A549 (cell line): Measurements from ENCODE around the gene MIOX. TPM values are rescaled to one million over a fixed set of nuclear protein-coding genes. Genes with fewer than 3 reads are reported as not detected.

ENCODE experiments used
- ATAC-seq, 2 experiments: fragments of 200-7000 bp in 1 of 2; fragments of >200 bp in 1 of 2; cut with Nextera tagmentation in 1 of 2; cut with Tn5 transposase in 1 of 2; 3 replicates each; pipeline versions ENCODE4 v1.8.0 to v1.9.1; 2018 to 2020; ENCODE audit warnings: mild to moderate bottlenecking in 1 of 2, moderate library complexity in 1 of 2
- CTCF ChIA-PET: fragments of 300-600 bp; sonication (Branson Sonifier 250); formaldehyde crosslinking; extraction: SDS; loops from one replicate; lab custom pipeline; 2021; ENCODE audit warnings: antibody characterized with exemption, inconsistent platforms; lab: Yijun Ruan, JAX
- POLR2A ChIA-PET: fragments of 350-600 bp; formaldehyde crosslinking; extraction: SDS; loops from one replicate; lab custom pipeline; 2021; ENCODE audit warnings: antibody characterized with exemption, inconsistent platforms; lab: Yijun Ruan, JAX
- DNase-seq, 2 experiments: peaks; one replicate each; pipeline versions ENCODE4 v3.0.0 to v3.0.0-alpha.2; 2011 to 2016; ENCODE audit warnings: low read depth in 1 of 2, low spot score in 1 of 2
- FAIRE-seq: peaks from 2 replicates; lab custom pipeline; 2011; peaks lifted over from hg19 to GRCh38; lab: Jason Lieb, UNC
- H3K27ac ChIP-seq, 2 experiments: fragments of >200 bp; sonication (Bioruptor Twin); formaldehyde crosslinking; 3 replicates each; pipeline ENCODE4 v1.5.1; 2016 to 2017
- H3K4me1 ChIP-seq: fragments of >200 bp; sonication (Bioruptor Twin); formaldehyde crosslinking; 3 replicates; pipeline ENCODE4 v1.6.1; 2016
- H3K4me2 ChIP-seq: fragments of >200 bp; sonication (Bioruptor Twin); formaldehyde crosslinking; 3 replicates; pipeline ENCODE4 v1.6.1; 2016
- H3K4me3 ChIP-seq: fragments of >200 bp; sonication (Bioruptor Twin); formaldehyde crosslinking; 3 replicates; pipeline ENCODE4 v1.5.1; 2016
- H3K9me3 ChIP-seq: fragments of >200 bp; sonication (Bioruptor Twin); formaldehyde crosslinking; 3 replicates; pipeline ENCODE4 v1.6.1; 2016
- BCL3 ChIP-seq: fragments of >200 bp; sonication (Bioruptor Twin); formaldehyde crosslinking; IDR thresholded peaks from 3 replicates; pipeline ENCODE4 v1.6.1; 2016
- CBX2 ChIP-seq: fragments of 200-600 bp; sonication (generic); IDR thresholded peaks from 2 replicates; pipeline ENCODE4 v1.6.1; 2016; ENCODE audit warnings: low read depth, mild to moderate bottlenecking, borderline replicate concordance
- EHF ChIP-seq: fragments of 250-450 bp; sonication (Bioruptor Pico); IDR thresholded peaks from 2 replicates; pipeline ENCODE4 v1.5.0; 2020; ENCODE audit warnings: mild to moderate bottlenecking
- EHMT2 ChIP-seq: fragments of 200-600 bp; sonication (generic); IDR thresholded peaks from 2 replicates; pipeline ENCODE4 v1.6.1; 2016; ENCODE audit warnings: antibody characterized with exemption, low read depth, mild to moderate bottlenecking, moderate library complexity
- FOSL2 ChIP-seq, 2 experiments: fragments of 450-650 bp in 1 of 2; fragments of >200 bp in 1 of 2; sonication (Bioruptor Twin) in 1 of 2; formaldehyde crosslinking; IDR thresholded peaks; 2 replicates each; pipeline versions ENCODE4 v1.5.0 to v1.6.1; 2016 to 2020; ENCODE audit warnings: mild to moderate bottlenecking in 1 of 2, moderate library complexity in 1 of 2
- FOXS1 ChIP-seq: fragments of 250-450 bp; sonication (Bioruptor Pico); IDR thresholded peaks from 2 replicates; pipeline ENCODE4 v1.5.0; 2020; ENCODE audit warnings: mild to moderate bottlenecking, moderate library complexity
- GATA3 ChIP-seq: IDR thresholded peaks from 2 replicates; pipeline ENCODE4 v1.6.1; 2012; ENCODE audit warnings: borderline replicate concordance
- HMGXB4 ChIP-seq: fragments of 250-450 bp; sonication (Bioruptor Pico); IDR thresholded peaks from 2 replicates; pipeline ENCODE4 v1.5.0; 2021; ENCODE audit warnings: mild to moderate bottlenecking, moderate library complexity, borderline replicate concordance
- HOXA7 ChIP-seq: fragments of 250-450 bp; sonication (Bioruptor Pico); IDR thresholded peaks from 2 replicates; pipeline ENCODE4 v1.5.0; 2020; ENCODE audit warnings: mild to moderate bottlenecking, moderate library complexity
- HOXB13 ChIP-seq: fragments of 250-450 bp; sonication (Bioruptor Pico); IDR thresholded peaks from 2 replicates; pipeline ENCODE4 v1.5.0; 2020; ENCODE audit warnings: low read depth, mild to moderate bottlenecking, moderate library complexity
- JUN ChIP-seq, 2 experiments: fragments of >200 bp; sonication (Bioruptor Twin); formaldehyde crosslinking; IDR thresholded peaks; 2 replicates in 1 of 2; 3 replicates in 1 of 2; pipeline ENCODE4 v1.6.1; 2016 to 2017
- JUNB ChIP-seq: fragments of >200 bp; sonication (Bioruptor Twin); formaldehyde crosslinking; IDR thresholded peaks from 2 replicates; pipeline ENCODE4 v1.6.1; 2016
- MAFK ChIP-seq: fragments of 450-650 bp; IDR thresholded peaks from 2 replicates; pipeline ENCODE4 v1.6.1; 2014; ENCODE audit not compliant: partially characterized antibody
- MAX ChIP-seq: IDR thresholded peaks from 2 replicates; pipeline ENCODE4 v1.6.1; 2012
- MYC ChIP-seq: IDR thresholded peaks from 2 replicates; pipeline ENCODE4 v1.6.1; 2012; ENCODE audit warnings: mild to moderate bottlenecking, inconsistent platforms, low read length, improper control_type of control experiment, borderline replicate concordance
- NFE2L2 ChIP-seq: fragments of 150-350 bp; conservative IDR thresholded peaks from 2 replicates; pipeline ENCODE4 v1.6.1; 2014; ENCODE audit warnings: low read length
- NPAS2 ChIP-seq: fragments of 250-450 bp; sonication (Bioruptor Pico); IDR thresholded peaks from 2 replicates; pipeline ENCODE4 v1.8.0; 2022; ENCODE audit warnings: mild to moderate bottlenecking, moderate library complexity, borderline replicate concordance
- POLR2A ChIP-seq: IDR thresholded peaks from 2 replicates; pipeline ENCODE4 v1.6.1; 2012; ENCODE audit warnings: mild to moderate bottlenecking, low read length
- POLR2AphosphoS2 ChIP-seq: conservative IDR thresholded peaks from 2 replicates; pipeline ENCODE4 v1.6.1; 2012; ENCODE audit warnings: low read length, improper control_type of control experiment, inconsistent platforms
- SREBF2 ChIP-seq: fragments of 450-650 bp; IDR thresholded peaks from 2 replicates; pipeline ENCODE4 v1.6.1; 2014; ENCODE audit warnings: mild to moderate bottlenecking, moderate library complexity
- ZSCAN20 ChIP-seq: fragments of 250-450 bp; sonication (Bioruptor Pico); IDR thresholded peaks from 2 replicates; pipeline ENCODE4 v1.8.0; 2022; ENCODE audit warnings: mild to moderate bottlenecking, moderate library complexity
- WGBS: methylation state at CpG from one replicate; pipeline ENCODE4 v1.1.6; 2017; ENCODE audit errors: missing lambda C conversion rate; 5-methylcytosine and 5-hydroxymethylcytosine counted together
- polyA plus RNA-seq, 4 experiments: library from polyadenylated mRNA; depleted of rRNA in 3 of 4; stranded (reverse); fragments of >200 nt; fragmentation: RNase III in 1 of 4; extraction: RNeasy Plus Mini Kit Qiagen cat#74134 plus additional on column Dnase treatment in 1 of 4; gene quantifications; 2 replicates in 3 of 4; 3 replicates in 1 of 4; pipeline ENCODE4 v1.2.3, GENCODE V29; 2011 to 2017
- TF ChIP-seq, protein P1 (sequence below): fragments of 150-350 bp; IDR thresholded peaks from 2 replicates; pipeline ENCODE4 v1.6.1; 2014; ENCODE audit warnings: low read depth, mild to moderate bottlenecking, low read length
- TF ChIP-seq, protein P2 (sequence below): fragments of 250-450 bp; sonication (Bioruptor Pico); IDR thresholded peaks from 2 replicates; pipeline ENCODE4 v1.5.0; 2020; ENCODE audit warnings: low read depth, mild to moderate bottlenecking, moderate library complexity
- TF ChIP-seq, protein P3 (sequence below): IDR thresholded peaks from 2 replicates; pipeline ENCODE4 v1.6.1; 2012; ENCODE audit warnings: low read depth, borderline replicate concordance
- TF ChIP-seq, protein P4 (sequence below): IDR thresholded peaks from 2 replicates; pipeline ENCODE4 v1.6.1; 2012
- TF ChIP-seq, protein P5 (sequence below): fragments of 450-650 bp; IDR thresholded peaks from 2 replicates; pipeline ENCODE4 v1.6.1; 2014; ENCODE audit warnings: antibody characterized with exemption

The MIOX gene
- polyA plus RNA-seq, 2 of the 4 experiments (the other 2 are of a cell fraction), result 0.08 TPM; not detected in 1

DNA sequence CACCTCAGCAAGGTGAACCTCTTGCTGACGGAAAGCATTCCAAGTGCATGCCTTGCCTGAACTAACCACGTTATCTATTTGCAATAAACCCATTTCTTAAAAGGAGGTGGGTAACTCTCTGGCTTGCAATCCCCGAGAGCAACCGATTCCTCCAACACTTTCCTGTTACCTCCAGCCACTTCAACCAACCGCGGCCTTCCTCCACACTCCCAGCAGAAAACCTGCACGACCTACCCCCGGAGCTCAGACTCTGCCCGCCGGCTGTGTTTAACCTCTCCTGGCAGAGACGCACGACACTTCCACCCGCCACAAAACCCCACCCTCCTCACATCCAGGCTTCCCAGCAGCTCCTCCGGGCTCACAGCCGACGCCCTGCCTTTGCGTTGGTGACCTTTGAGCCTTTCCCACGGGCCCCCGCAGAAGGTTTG lies 38.0 kb downstream of the MIOX start:
- no peak for FAIRE-seq
- Histone ChIP-seq H3K4me1 (peaks cover 20% of the 10 kb centered on the region), H3K9me3 (no peaks in the 10 kb centered on the region), H3K4me3 (peak overlapping the region; percentile 70), H3K27ac (peak overlapping the region; percentile 92 to 99), H3K4me2 (peak overlapping the region; percentile 96)
- no peak for DNase-seq
- POLR2A ChIA-PET, result interaction anchor here (2.8 kb wide), 1 partner anchor 17 kb away, joined by 36 read pairs; the partner anchor contains the start of genes LMF2 and NCAPH2
- ATAC-seq, result no peak
- TF ChIP-seq, protein P1, sequence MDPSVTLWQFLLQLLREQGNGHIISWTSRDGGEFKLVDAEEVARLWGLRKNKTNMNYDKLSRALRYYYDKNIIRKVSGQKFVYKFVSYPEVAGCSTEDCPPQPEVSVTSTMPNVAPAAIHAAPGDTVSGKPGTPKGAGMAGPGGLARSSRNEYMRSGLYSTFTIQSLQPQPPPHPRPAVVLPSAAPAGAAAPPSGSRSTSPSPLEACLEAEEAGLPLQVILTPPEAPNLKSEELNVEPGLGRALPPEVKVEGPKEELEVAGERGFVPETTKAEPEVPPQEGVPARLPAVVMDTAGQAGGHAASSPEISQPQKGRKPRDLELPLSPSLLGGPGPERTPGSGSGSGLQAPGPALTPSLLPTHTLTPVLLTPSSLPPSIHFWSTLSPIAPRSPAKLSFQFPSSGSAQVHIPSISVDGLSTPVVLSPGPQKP, result no peak
- TF ChIP-seq, protein P2, sequence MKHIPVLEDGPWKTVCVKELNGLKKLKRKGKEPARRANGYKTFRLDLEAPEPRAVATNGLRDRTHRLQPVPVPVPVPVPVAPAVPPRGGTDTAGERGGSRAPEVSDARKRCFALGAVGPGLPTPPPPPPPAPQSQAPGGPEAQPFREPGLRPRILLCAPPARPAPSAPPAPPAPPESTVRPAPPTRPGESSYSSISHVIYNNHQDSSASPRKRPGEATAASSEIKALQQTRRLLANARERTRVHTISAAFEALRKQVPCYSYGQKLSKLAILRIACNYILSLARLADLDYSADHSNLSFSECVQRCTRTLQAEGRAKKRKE (CRISPR knock-in tag), result no peak
- TF ChIP-seq EHF (CRISPR knock-in tag) (no peak), NFE2L2 (no peak), MAX (no peak; the same call in 1 of the 2 replicates), POLR2A (no peak), CBX2 (no peak), JUNB (no peak), POLR2AphosphoS2 (no peak), SREBF2 (no peak), GATA3 (no peak), EHMT2 (no peak)
- WGBS, result 16% methylated on average over 13 of the region's 19 CpGs
- CTCF ChIA-PET, result interaction anchor here (0.9 to 2.7 kb wide), 9 partner anchors 10 to 96 kb away, joined by 3 to 31 read pairs (median 6); partner anchors contain the start of genes LMF2, NCAPH2 and SYCE3

- TF ChIP-seq MYC, result 0 out of 2 replicates have a peak, but pooled peaks have one; percentile 11
- TF ChIP-seq NPAS2 (CRISPR knock-in tag), result 0 out of 2 replicates have a peak, but pooled peaks have one; percentile 30
- TF ChIP-seq JUN (IDR thresholded peaks at IDR 0.05), result peak in 1 of 2 experiments; percentile 56; a peak in 2 of 5 replicates
- peak; percentile 64 for TF ChIP-seq POLR2A
- peak; percentile 93 for TF ChIP-seq MAFK
- TF ChIP-seq, protein P3, sequence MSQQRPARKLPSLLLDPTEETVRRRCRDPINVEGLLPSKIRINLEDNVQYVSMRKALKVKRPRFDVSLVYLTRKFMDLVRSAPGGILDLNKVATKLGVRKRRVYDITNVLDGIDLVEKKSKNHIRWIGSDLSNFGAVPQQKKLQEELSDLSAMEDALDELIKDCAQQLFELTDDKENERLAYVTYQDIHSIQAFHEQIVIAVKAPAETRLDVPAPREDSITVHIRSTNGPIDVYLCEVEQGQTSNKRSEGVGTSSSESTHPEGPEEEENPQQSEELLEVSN, result peak; percentile 31; the same call in 1 of the 2 replicates
- no peak for TF ChIP-seq FOSL2 (IDR thresholded peaks at IDR 0.05)
- 0 out of 2 replicates have a peak, but pooled peaks have one; percentile 4 for TF ChIP-seq FOSL2 (CRISPR knock-in tag; IDR thresholded peaks at IDR 0.05)
- TF ChIP-seq, protein P4, sequence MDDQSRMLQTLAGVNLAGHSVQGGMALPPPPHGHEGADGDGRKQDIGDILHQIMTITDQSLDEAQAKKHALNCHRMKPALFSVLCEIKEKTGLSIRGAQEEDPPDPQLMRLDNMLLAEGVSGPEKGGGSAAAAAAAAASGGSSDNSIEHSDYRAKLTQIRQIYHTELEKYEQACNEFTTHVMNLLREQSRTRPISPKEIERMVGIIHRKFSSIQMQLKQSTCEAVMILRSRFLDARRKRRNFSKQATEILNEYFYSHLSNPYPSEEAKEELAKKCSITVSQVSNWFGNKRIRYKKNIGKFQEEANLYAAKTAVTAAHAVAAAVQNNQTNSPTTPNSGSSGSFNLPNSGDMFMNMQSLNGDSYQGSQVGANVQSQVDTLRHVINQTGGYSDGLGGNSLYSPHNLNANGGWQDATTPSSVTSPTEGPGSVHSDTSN, result no peak
- peak; percentile 39; the same call in 1 of the 3 replicates for TF ChIP-seq BCL3
- TF ChIP-seq MAX, result peak; percentile 44; the same call in 1 of the 2 replicates
- no peak for TF ChIP-seq HOXA7 (CRISPR knock-in tag)
- no peak for TF ChIP-seq ZSCAN20
- TF ChIP-seq HMGXB4 (CRISPR knock-in tag), result no peak
- no peak for TF ChIP-seq FOXS1
- TF ChIP-seq, protein P5, sequence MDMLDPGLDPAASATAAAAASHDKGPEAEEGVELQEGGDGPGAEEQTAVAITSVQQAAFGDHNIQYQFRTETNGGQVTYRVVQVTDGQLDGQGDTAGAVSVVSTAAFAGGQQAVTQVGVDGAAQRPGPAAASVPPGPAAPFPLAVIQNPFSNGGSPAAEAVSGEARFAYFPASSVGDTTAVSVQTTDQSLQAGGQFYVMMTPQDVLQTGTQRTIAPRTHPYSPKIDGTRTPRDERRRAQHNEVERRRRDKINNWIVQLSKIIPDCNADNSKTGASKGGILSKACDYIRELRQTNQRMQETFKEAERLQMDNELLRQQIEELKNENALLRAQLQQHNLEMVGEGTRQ, result peak; percentile 95
- no peak for TF ChIP-seq HOXB13 (CRISPR knock-in tag)
- Histone ChIP-seq H3K9me3 (no peaks in the 10 kb centered on the region), H3K27ac (peak within 1 kb of the TSS; percentile 92 to 99), H3K4me3 (peak within 1 kb of the TSS; percentile 70), H3K4me1 (peaks cover 20% of the 10 kb centered on the region), H3K4me2 (peak within 1 kb of the TSS; percentile 96)
- peak; percentile 30 to 67 for ATAC-seq
- peak; percentile 87 to 97 for DNase-seq
- ChIA-PET POLR2A (interaction anchor here (0.9 to 2.8 kb wide), 8 partner anchors 14 to 335 kb away, joined by 3 to 36 read pairs (median 6); partner anchors contain the start of genes CHKB, KLHDC7B, LMF2 and NCAPH2), CTCF (interaction anchor here (0.7 to 2.7 kb wide), 37 partner anchors 8 to 384 kb away, joined by 3 to 31 read pairs (median 4); partner anchors contain the start of genes KLHDC7B, LMF2, NCAPH2 and SYCE3)
- 3% methylated on average over 15 of the region's 84 CpGs for WGBS
- FAIRE-seq, result no peak
Observed at GRCh38 chr22:50525104-50525857, 38.6 kb downstream of the MIOX start, which contains the start of gene SCO2. SCO2 (minus strand) TSS chr22:50525598; CDS start chr22:50524411, 1,187 bp downstream.
